KG1 (cell line): ENCODE measurements around the gene FETUB.

ENCODE experiments used
- DNase-seq: peaks from one replicate; lab custom pipeline; 2025; lab: John Stamatoyannopoulos, UW

Gene FETUB, protein sequence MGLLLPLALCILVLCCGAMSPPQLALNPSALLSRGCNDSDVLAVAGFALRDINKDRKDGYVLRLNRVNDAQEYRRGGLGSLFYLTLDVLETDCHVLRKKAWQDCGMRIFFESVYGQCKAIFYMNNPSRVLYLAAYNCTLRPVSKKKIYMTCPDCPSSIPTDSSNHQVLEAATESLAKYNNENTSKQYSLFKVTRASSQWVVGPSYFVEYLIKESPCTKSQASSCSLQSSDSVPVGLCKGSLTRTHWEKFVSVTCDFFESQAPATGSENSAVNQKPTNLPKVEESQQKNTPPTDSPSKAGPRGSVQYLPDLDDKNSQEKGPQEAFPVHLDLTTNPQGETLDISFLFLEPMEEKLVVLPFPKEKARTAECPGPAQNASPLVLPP

DNA sequence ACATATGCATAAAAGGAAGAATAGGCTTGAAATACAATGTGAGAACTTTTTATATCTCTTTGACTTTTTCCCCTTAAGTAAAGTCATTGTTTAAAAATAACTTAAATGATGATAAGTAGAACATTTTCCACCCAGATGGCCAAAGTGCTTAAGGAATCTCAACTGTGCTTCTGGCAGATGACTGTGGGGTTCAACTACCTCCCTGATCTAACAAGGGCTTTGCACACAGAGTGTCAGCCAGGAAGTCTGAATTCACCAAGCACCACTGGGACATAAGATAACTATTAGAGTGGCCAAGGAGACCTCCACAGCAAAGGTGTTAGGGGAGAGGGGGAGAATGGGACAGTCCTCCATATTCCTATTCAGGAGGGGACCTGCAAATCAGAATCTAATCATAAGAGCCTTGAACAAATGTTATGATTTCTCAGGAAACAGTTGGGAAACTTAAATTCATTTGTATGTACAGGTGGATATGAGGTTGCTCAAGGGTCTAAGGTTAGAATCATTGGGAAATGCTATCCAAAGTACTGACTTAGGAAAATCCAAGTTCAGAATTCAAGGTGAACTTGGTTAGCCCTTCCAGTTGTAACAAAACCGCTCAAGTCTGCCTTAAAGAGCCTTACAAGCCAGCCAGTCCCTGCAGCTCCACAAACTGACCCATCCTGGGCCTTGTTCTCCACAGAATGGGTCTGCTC lies at the start of gene FETUB:
FETUB (plus strand) TSS at position 622 of the 695 bp plus-strand sequence; CDS start at position 684, 62 bp downstream.
- DNase-seq = no peak

DNA sequence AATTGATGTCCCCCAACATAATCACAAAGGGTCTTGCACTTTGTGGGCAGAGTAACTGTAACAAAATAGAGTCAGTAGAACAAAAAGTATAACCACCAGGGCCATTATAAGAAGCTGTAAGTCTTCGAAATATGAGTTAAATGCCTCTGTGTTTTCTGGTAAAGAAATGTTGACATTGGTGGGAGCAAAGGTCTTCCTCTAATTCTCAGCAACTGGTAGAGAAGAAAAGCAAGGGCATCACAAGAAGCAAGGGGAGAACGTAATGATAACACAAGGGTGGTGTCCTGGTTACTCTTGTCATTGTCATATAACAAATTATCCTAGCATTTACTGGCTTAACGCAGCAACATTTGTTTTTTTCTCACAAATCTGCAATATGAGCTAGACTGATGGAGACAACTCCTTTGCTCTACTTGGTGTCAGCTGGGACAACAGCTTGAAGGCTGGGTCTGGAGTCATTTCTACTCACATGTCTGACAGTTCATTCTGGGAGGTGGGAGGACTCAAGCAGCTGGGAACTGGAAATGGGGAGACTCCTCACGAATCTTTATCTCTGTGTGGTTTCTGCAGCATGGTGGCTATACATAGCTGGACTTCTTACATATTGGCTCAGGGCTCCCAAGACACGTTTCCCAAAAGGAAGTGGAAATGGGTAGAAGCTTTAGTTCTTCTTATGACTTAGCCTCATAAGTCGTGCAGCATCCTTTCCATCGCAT lies 49.5 kb upstream of the FETUB start:
- DNase-seq = no peak

DNA sequence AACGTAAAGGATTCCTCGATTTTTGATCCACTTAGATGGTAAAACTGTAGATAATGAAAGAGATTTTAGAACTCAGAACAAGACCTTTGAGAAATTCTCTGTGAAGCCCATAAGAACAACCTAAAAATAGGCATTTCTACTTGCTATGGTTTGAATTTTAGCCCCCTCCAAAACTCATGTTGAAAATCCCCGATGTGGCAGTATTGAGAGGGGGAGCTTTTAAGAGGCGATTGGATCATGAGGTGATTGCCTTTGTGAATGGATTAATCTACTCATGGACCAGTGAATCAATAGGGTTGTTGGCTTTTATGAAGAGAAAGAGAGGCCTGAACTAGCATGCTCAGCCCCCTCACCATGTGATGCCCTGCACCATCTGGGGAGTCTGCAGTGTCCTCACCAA lies 47.5 kb upstream of the FETUB start:
- no peak for DNase-seq

DNA sequence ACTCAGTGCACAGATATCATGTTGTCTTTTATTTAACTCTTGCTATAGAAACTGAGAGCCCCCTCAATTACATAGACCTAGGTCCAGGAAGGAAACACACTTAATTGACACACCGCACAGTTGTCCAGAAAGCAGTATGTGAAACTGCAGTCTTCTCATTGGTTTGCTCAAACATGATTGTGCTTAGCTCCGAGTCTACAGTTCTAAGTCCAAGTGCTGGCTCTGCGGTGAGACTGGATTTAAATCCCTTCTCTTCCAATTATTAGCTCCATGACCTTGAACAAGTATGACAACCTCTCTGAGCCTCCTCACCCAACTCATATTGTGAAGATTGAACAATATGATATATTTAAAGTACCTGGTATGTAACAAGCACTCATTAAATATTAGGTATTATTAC lies 46.3 kb upstream of the FETUB start:
- no peak for DNase-seq

DNA sequence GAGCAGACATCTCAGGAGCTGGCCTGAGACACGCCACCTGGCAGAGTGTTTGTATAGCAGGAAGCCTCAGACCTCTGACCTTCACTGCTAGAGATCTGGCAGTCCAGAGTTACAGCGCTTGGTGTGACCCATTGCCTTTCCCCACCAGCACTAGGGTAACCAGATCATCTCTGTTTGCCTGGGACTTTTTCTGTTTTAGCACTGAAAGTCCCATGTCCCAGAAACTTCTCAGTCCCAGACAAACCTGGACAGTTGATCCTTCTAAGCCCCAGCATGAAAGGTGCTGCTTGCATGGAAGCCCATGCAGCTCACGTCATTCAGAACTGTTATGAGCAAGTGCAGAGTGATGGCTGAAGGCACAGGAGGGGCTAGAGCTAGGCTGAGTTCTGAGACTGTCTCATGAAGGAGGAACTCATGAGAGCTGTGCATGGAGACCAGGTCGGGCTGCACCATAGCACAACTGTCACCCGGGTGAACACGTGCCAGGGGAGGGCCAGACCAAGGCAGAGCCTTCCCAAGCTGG lies 45.5 kb upstream of the FETUB start:
- no peak for DNase-seq

DNA sequence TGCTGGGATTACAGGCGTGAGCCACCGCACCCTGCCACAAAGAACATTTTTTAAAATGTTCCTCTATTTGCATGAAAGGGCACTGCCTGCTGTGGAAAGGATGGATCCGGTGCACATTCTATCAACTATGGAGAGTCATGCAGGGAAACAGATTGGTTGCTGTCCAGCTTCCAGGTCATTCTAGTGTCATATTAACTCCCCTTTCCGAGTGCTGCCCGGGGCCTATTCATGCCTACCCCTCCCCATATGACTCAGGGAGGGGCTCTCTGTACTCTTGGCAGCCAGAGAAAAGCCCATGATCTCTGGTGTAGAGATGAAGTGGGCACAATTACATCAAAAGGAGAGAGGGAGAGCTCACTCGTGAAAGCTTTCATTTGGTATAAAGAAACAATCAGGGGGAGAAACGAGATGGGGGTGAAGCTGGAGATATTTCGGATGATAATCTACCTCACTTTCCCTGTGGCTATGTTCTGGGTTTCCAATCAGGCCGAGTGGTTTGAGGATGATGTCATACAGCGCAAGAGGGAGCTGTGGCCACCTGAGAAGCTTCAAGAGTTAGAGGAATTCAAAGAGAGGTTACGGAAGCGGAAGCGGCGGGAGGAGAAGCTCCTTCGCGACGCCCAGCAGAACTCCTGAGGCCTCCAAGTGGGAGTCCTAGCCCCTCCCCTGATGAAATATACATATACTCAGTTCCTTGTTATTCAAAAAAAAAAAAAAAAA lies 43.5 kb upstream of the FETUB start:
- no peak for DNase-seq

DNA sequence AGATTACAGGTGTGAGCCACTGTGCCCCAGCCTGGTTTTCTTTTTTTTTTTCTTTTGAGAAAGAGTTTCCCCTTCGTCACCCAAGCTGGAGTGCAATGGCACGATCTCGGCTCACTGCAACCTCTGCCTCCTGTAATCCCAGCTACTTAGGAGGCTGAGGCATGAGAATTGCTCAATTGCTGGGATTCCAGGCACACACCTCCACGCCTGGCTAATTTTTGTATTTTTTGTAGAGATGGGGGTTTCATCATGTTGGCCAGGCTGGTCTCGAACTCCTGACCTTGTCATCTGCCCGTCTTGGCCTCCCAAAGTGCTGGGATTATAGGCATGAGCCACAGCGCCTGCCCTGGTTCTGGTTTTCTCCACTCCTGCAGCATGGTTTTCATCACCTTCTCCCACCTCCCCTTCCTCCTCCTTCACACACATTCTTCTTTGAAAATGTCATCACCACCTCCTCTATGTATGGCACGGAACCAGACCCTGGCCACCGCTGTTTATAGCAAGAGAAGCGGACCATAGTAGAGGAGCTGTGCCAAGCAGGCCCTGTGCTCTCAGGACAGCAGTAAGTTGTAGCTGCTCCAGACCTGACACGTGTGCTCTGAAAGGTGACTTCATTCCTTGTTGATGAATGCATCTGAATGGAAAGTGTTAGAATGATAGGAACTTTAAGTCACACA lies 42.0 kb upstream of the FETUB start:
- no peak for DNase-seq

DNA sequence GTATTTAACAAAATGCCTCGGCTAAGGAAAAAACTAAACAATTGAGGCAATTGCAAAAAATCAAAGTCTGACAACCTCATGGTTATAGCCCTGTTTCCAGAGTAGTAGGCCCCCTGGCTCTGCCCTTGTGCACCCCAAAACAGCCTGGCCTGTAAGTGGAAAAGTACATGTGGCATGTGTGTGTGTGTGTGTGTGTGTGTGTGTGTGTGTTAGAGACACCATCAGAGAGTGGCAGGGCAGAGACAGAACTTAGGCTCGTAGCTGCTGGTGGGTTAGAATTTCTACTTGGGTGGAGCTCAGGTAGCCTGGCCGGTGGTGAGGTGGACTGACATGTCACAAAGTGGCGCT lies 41.4 kb upstream of the FETUB start:
- no peak for DNase-seq

DNA sequence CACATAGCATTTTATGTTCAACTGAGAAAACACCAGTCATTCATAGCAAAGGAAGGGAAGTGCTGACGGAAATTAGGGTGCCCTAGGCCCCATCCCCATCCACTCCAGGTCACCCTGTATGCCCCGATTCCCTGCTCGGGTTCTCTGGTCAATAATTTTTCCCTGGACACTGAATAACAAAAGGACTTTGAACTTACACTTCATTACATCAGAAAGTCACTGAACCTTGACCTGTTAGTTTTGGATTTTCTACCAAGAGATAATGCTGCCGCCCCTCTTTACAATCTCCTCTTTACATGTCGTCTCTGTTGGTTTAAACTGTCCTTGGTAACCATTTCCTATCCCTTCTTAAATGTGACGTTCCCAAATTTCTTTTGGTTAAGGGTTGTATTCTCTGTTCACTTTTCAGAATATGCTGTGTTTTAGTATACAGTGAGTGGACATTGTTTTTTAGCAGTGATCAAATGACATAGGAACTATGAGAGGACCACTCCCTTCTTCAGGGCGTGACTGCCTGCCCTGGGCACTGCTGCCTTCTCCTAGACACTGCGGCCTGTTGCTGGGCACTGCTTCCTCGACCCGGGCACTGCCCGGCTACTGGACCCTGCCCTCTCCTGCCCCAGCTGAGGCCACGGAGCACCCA lies 40.9 kb upstream of the FETUB start:
- DNase-seq = no peak

DNA sequence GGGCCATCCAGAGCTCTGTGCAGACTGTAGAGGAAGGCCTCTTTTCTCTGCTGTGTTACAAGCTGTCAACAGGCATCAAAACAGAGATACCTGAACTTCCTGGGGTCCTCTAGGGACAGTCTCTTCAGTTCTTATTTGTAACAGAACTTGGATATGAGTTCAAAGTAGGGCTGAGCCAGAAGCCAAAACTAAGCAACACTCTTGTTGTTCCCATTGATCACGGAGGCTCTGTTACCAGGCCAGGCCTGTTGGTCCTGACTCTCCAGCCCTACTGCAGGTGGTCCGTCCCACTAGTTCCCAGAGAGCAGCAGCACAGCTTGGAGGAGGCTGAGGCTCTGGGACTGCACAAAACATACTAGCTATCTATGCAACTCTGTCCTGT lies 40.4 kb upstream of the FETUB start:
- no peak for DNase-seq

DNA sequence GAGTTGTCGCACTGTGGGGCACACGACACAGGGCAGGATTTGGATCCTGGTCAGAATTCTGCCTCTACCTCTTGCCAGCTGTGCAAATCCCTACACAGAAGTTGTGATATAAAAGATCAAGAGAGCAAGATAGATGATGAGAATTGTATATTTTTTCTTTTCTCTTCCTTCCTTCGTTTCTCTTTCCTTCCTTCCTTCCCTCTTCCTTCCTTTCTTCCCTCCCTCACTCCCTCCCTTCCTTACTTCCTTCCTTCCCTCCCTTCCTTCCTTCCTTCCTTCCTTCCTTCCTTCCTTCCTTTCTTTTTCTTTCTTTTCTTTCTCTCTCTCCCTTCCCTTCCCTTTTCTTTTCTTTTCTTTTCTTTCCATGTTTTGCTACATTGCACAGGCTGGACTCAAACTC lies 39.3 kb upstream of the FETUB start:
- DNase-seq = no peak

DNA sequence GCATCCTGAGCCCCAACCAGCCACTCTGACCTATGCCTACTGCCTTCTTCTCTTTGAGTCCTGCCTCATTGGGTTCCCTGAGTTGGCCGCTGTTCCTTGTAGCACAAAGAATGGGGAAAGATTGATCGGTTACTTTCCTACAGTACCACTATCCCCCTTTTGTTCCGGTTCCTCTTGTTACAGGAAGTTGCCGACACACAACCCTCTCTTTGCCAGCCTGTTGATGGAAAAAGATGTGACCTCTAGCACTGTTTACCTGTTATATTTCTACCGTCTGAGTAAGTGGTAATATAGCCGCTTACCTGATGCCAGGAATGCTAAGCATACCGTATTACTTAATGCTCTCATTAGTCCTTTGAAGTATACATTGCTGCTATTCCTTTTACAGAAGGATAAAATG lies 37.0 kb upstream of the FETUB start:
- no peak for DNase-seq

DNA sequence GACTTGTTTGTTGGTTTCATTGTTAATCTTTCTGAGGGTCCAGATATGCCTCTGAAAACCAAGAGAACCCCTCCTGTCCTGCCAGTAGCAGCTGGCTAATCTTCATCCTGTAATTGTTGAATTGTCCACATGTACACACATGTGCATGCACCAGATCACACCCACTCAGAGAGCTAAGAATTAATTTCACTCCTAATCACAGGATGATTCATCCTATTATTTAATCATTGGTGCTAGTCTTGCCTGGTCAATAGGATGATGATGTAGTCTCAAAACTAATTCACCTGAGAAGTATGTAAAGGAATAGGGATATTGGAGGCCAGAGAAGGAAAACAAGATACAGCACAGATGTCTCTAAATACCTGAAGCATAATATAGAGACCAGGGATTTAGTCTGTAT lies 35.1 kb upstream of the FETUB start:
- DNase-seq = no peak

DNA sequence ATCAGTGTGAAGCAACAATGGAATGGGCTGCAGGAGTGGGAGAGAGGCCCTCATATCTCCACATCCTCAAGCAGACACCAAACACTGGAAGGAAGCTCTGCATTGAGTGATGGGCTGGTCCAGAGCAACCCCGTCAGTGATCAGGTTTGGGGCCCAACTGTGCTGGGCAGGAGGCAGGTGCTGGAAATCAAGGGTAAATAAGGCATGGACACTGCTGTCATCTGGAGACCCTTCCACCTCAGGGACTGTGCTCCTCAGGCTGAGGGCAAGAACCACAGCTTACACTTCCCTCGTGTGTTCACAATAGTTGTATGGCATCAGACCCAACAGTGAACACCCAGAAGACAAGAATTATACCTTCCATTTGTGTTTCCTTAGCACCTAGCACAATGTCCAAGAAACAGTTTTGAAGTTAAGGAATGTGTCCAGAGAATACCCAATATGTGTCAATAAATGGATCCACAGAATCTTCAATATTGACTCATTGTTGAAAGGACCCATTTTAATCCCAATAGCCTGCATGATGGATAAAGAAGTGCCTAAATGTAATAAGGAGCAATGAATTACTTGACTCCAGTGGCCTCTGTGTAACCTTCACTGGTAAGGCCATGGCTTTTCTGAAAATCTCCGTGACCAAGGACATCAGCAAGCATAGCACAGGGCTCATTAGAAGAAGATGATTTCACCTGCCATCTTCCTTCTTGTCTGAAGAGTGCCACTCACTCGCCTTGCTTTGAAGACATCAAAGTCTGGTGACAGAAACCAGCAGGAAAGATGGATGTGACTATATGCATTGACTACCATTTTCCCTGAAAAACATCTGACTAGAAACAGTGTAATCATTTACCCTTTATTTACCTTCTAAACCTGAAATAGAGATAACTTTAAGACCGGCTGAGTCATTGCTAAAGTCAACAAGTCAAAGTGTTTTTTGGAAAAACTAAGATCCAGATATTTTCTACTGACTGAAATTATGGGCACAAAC lies 34.3 kb upstream of the FETUB start:
- DNase-seq = no peak

DNA sequence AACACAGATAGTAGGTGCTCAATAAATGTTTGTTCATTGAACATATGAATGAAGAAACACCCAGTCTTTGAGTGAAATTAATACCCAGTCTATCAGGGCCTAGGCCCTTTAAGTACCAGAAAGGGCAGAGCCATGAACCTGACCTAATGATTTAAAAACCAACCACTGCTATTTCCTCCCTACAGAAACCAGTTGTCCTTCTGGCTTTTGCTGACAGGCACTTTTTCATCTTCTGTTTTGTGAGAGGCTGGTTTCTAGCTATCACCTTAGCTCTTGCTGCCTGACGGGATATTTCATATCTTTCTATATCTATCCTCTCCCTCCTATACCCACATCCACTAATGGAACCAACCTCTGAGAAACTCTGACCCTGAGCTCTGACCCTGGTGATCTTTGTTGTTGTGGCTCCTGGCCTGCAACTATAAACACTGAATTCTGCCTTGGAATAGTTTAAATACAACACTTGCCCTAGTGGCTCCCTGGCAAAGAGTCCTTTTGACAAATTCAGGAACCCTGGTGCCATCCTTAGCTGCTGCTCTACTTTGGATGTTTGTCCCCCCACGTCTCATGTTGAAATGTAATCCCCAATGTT lies 31.5 kb upstream of the FETUB start:
- no peak for DNase-seq

DNA sequence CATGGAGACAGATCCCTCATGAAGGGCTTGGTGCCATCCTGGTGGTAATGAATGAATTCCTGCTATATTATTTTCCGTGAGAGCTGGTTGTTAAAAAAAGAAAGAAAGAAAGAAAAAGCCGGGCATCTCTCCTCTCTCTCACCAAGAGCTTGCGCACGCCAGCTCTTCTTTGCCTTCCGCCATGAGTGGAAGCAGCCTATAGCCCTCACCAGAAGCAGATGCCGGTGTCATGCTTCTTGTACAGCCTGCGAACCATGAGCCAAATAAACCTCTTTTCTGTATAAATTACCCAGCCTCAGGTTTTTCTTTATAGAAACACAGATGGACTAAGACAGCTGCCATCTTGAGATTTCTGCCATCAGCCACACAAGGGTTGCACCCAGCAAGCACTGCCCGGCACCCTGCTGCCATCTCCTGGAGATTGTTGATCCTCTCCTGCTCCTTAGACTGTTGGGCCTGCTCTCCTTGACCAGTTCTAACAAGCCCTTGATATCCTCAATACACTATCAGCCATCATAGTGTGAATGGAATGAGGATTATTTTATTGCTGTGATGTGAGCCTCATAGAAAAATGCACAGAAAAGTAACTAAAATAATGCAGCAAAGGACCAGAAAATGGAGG lies 30.8 kb upstream of the FETUB start:
- DNase-seq = no peak

DNA sequence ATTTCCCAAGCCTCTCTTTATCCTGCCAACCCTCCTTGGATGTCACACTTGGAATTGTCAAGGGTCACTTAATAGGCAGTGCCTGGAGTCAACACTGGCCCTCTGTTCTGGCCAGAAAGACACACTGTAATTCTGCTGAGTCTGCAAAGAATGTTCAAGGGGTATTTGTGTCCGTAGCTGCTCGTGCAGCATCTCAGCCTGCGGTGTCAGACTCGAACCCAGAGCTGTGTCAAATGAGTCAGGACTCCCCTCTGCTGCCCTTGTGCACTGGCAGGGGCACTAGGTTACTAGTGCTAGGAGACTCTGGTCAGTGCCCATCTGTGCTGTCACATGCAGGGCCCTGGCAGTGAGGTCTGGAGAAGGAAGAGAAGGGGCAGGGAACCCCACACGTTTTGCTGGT lies 28.1 kb upstream of the FETUB start:
- DNase-seq = no peak

DNA sequence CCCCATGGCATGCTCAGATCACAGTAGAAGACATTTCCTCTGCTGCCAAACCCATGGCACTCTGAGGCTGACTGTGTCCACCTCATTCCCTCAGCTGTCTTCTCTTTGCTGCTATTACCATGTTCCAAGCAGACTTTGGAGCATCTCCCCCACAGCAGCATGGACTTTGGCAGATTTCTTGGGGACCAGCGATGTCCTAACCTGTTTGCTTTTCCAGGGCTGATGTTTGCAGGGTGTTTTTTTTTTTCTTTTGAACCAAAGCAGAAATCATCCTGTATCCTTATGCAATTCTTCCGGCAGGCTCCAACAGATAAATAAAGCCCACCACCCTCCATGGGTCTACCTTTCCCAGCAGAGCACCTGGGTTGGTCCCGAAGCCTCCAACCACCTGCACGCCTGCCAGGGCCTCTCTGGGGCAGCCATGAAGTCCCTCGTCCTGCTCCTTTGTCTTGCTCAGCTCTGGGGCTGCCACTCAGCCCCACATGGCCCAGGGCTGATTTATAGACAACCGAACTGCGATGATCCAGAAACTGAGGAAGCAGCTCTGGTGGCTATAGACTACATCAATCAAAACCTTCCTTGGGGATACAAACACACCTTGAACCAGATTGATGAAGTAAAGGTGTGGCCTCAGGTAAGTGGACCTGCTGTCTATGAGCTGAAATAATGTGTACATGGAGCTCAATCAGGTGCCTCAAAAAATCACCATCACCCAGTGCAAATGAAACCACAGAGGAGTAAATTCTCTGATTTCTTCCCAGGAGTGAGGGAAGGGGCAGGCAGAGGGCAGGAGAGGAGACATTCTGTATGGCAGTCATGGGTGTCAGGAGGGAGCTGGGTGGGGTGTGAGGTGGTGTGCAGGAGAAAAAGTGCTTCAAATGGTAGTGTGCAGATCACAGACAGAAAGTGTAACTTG lies 27.2 kb upstream of the FETUB start, which contains the start of gene AHSG:
AHSG (plus strand) TSS at position 340 of the 916 bp plus-strand sequence; CDS start at position 422, 82 bp downstream.
- no peak for DNase-seq
